Erythroblast (primary cell): ENCODE measurements around the gene SCGB3A1.

Experiments used
- GATA1 ChIP-seq: IDR thresholded peaks from 2 replicates; pipeline ENCODE4 v1.6.1; 2011; ENCODE audit warnings: low read depth, mild to moderate bottlenecking, control low read depth, low read length, moderate library complexity
- POLR2A ChIP-seq: IDR thresholded peaks from 2 replicates; pipeline ENCODE4 v1.6.1; 2011; ENCODE audit warnings: mild to moderate bottlenecking, low read length

- TF ChIP-seq POLR2A (no peak), GATA1 (no peak)
These were observed 14.4 kb upstream of the SCGB3A1 start for GRCh38 chr5:180605554-180606214.
